Lower lobe of right lung (tissue), 2 donors: ENCODE data around the gene ITGB6. TPM values are rescaled to one million over a fixed set of nuclear protein-coding genes. Genes with fewer than 3 reads are reported as not detected.
"Not testable (repeated sequence)": the region's sequence is repeated elsewhere in the genome, so short reads cannot be mapped to it uniquely, and the experiment has no call there.

Source experiments
- ATAC-seq, 2 donors: fragments of 200-7000 bp; cut with Tn5 transposase; one replicate each; pipeline ENCODE4 v1.9.1; 2020 to 2022; ENCODE audit warnings: mild to moderate bottlenecking in 2 of 2, moderate library complexity in 2 of 2
- DNase-seq: peaks from one replicate; pipeline ENCODE4 v3.0.0-alpha.2; 2020
- H3K27ac ChIP-seq: fragments of 200-600 bp; one replicate; pipeline ENCODE4 v1.8.0; 2022
- H3K27me3 ChIP-seq: fragments of 200-600 bp; one replicate; pipeline ENCODE4 v1.8.0; 2022; ENCODE audit warnings: low read depth
- H3K36me3 ChIP-seq: fragments of 200-600 bp; one replicate; pipeline ENCODE4 v1.8.0; 2022; ENCODE audit warnings: mild to moderate bottlenecking
- H3K4me1 ChIP-seq: fragments of 200-600 bp; one replicate; pipeline ENCODE4 v1.8.0; 2022
- H3K4me3 ChIP-seq: fragments of 200-600 bp; one replicate; pipeline ENCODE4 v1.8.0; 2022; ENCODE audit warnings: mild to moderate bottlenecking
- H3K9me3 ChIP-seq: fragments of 200-600 bp; one replicate; pipeline ENCODE4 v1.8.0; 2022
- intact Hi-C: fragments of 100-400 bp; cut with DNase I; formaldehyde crosslinking; loops from one replicate; pipeline ENCODE4 v1.11.0; 2022
- total RNA-seq: library from RNA; stranded (reverse); fragmentation: NEBNext Ultra II Directional; extraction: Animal tissue kit (Norgen Biotek cat#: 25700); gene quantifications from one replicate; pipeline ENCODE4 v1.2.1, GENCODE V29; 2021
- TF ChIP-seq, protein P1 (sequence below): fragments of 200-600 bp; IDR thresholded peaks from one replicate; pipeline ENCODE4 v1.8.0; 2022; ENCODE audit warnings: antibody characterized with exemption, mild to moderate bottlenecking
- donor health status: DM: no; HTN: yes; CAD: no; lungs with severe emphysema.

The ITGB6 gene
- total RNA-seq, 1 donor from 2014 or later = 65.2 TPM

DNA sequence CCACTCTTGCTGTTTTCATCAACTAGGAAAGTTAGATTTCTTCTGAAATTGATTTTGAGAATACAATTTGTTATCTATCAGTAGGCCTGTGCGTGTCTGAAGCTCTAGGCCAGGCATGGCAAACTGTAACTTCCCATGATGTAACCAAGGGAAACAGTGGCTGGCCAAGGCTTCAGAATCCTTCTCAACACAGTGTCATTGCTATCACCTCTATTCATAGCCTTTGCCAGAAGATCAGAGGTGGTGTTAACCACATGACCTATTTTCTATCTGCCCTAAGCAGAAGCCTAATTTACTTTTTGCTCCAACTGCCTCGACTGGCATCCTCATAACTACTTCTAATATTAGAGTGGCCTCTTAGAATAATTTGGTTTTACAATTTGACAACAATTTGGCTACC lies 2.5 kb downstream of the ITGB6 start:
- H3K27me3 ChIP-seq = no peaks in the 10 kb centered on the region
- H3K4me1 ChIP-seq = no peaks in the 10 kb centered on the region
- peak overlapping the region; percentile 5 for H3K27ac ChIP-seq
- intact Hi-C loops = no loop called here
- peak overlapping the region; percentile 45 for H3K4me3 ChIP-seq
- H3K36me3 ChIP-seq = peaks cover 11% of the 10 kb centered on the region
- DNase-seq (no peak), ATAC-seq (peak in 1 of 2 donors; percentile 39)
- TF ChIP-seq, protein P1, sequence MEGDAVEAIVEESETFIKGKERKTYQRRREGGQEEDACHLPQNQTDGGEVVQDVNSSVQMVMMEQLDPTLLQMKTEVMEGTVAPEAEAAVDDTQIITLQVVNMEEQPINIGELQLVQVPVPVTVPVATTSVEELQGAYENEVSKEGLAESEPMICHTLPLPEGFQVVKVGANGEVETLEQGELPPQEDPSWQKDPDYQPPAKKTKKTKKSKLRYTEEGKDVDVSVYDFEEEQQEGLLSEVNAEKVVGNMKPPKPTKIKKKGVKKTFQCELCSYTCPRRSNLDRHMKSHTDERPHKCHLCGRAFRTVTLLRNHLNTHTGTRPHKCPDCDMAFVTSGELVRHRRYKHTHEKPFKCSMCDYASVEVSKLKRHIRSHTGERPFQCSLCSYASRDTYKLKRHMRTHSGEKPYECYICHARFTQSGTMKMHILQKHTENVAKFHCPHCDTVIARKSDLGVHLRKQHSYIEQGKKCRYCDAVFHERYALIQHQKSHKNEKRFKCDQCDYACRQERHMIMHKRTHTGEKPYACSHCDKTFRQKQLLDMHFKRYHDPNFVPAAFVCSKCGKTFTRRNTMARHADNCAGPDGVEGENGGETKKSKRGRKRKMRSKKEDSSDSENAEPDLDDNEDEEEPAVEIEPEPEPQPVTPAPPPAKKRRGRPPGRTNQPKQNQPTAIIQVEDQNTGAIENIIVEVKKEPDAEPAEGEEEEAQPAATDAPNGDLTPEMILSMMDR = no peak
- no peaks in the 10 kb centered on the region for H3K9me3 ChIP-seq

DNA sequence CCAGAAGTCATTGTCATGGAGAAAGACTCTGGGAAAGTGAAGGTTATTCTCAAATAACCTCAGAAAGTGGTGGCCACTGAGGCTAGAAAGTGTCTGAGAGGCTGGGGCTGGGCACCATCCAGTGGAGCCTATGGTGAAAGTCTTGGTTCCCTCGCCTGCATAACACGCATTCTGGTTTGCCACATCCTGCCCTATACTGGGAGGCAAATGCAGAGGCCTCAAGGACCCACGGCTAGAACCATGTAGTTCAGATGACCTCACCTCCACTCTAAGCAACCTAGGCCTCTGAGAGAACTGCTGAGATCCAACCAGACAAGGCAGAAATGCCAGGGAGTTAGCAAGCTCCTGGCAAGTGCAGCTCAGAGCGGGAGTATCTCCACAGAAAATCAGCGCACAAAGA lies 5.1 kb downstream of the ITGB6 start:
- TF ChIP-seq, protein P1 = no peak
- peak; percentile 14 to 48 for ATAC-seq
- no peaks in the 10 kb centered on the region for H3K9me3 ChIP-seq
- peaks cover 11% of the 10 kb centered on the region for H3K36me3 ChIP-seq
- intact Hi-C loops = no loop called here
- H3K4me1 ChIP-seq = no peaks in the 10 kb centered on the region
- no peak overlapping the region for H3K4me3 ChIP-seq
- no peak for DNase-seq
- H3K27me3 ChIP-seq = no peaks in the 10 kb centered on the region
- H3K27ac ChIP-seq = no peak overlapping the region

DNA sequence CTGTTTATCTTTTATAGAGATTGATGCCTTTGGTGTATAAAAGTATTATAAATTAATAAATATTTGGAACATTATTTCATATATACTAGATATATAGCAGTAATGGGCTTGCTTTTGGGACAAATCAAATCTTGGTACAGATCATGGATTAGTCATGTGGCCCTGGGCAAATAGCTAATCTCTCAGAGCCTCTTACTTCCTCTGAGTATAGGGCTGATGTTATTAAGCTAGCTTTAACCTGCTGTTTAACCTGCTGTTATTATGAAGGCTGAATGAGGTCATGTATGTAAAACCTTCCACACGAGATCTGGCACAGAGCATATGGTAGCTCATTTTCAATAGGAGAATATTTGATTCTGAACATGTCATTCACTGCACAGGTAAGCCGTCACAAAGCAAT lies 5.7 kb downstream of the ITGB6 start:
- intact Hi-C loops = no loop called here
- Histone ChIP-seq H3K36me3 (peaks cover 11% of the 10 kb centered on the region), H3K27me3 (no peaks in the 10 kb centered on the region), H3K4me3 (no peak overlapping the region), H3K27ac (no peak overlapping the region), H3K9me3 (no peaks in the 10 kb centered on the region), H3K4me1 (no peaks in the 10 kb centered on the region)
- peak in 1 of 2 donors; percentile 45 for ATAC-seq
- no peak for DNase-seq
- TF ChIP-seq, protein P1 = no peak

DNA sequence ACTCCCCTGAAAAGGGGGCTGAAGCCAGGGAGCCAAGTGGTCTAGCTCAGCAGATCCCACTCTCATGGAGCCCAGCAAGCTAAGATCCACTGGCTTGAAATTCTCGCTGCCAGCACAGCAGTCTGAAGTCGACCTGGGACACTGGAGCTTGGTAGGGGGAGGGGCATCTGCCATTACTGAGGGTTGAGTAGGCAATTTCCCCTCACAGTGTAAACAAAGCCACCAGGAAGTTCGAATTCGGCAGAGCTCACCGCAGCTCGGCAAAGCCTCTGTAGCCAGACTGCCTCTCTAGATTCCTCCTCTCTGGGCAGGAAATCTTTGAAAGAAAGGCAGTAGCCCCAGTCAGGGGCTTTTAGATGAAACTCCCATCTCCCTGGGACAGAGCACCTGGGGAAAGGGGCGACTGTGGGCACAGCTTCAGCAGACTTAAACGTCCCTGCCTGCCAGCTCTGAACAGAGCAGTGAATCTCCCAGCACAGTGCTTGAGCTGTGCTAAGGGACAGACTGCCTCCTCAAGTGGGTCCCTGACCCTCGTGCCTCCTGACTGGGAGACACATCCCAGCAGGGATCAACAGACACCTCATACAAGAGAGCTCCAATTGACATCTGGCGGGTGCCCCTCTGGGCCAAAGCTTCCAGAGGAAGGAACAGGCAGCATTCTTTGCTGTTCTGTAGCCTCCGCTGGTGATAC lies 18.8 kb downstream of the ITGB6 start:
- H3K36me3 ChIP-seq, intact Hi-C loops, H3K4me3 ChIP-seq, H3K9me3 ChIP-seq, H3K27me3 ChIP-seq: not testable (repeated sequence)
- H3K27ac ChIP-seq = peak overlapping the region; percentile 67
- ATAC-seq (peak; percentile 73 to 83), DNase-seq (peak; percentile 67)
- peaks cover 12% of the 10 kb centered on the region for H3K4me1 ChIP-seq

DNA sequence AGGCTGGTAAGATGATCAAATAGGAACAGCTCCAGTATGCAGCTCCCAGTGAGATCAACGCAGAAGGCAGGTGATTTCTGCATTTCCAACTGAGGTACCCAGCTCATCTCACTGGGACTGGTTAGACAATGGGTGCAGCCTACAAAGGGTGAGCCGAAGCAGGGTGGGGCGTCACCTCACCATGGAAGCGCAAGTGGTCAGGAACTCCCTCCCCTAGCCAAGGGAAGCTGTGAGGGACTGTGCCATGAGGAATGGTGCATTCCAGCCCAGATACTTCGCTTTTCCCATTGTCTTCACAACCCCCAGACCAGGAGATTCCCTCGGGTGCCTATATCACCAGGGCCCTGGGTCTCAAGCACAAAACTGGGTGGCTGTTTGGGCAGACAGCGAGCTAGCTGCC lies 19.4 kb downstream of the ITGB6 start:
- H3K27ac ChIP-seq, DNase-seq, H3K27me3 ChIP-seq, H3K36me3 ChIP-seq, H3K4me3 ChIP-seq, intact Hi-C loops, H3K9me3 ChIP-seq: not testable (repeated sequence)
- peaks cover 12% of the 10 kb centered on the region for H3K4me1 ChIP-seq
- peak in 1 of 2 donors; percentile 24 for ATAC-seq

DNA sequence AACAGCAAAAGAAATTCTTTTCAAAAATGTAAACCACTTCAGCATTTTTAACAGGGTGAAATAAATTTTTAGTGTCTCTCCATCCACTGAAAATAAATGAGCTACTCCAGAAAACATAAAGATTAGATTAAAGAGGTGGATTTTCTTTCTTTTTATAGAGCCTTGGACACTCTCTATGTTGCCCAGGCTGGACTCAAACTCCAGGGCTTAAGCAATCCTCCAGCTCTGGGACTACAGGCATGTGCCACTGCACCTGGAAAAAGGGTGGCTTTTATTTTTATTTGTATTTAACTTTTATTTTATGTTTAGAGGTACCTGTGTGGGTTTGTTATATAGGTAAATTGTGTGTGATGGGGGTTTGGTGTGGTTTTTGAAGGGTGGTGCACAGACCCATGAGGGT lies 19.9 kb downstream of the ITGB6 start:
- no peaks in the 10 kb centered on the region for H3K9me3 ChIP-seq
- DNase-seq (no peak), ATAC-seq (peak in 1 of 2 donors; percentile 45)

More for the DNA sequence above, 19.9 kb downstream of the ITGB6 start:
- no peak overlapping the region for H3K27ac ChIP-seq
- intact Hi-C loops = no loop called here
- no peak overlapping the region for H3K4me3 ChIP-seq
- TF ChIP-seq, protein P1 = no peak
- no peaks in the 10 kb centered on the region for H3K27me3 ChIP-seq
- H3K4me1 ChIP-seq = peaks cover 12% of the 10 kb centered on the region
- no peaks in the 10 kb centered on the region for H3K36me3 ChIP-seq
